ENCODE measurements around the gene GPANK1.

GPANK1 gene

DNA sequence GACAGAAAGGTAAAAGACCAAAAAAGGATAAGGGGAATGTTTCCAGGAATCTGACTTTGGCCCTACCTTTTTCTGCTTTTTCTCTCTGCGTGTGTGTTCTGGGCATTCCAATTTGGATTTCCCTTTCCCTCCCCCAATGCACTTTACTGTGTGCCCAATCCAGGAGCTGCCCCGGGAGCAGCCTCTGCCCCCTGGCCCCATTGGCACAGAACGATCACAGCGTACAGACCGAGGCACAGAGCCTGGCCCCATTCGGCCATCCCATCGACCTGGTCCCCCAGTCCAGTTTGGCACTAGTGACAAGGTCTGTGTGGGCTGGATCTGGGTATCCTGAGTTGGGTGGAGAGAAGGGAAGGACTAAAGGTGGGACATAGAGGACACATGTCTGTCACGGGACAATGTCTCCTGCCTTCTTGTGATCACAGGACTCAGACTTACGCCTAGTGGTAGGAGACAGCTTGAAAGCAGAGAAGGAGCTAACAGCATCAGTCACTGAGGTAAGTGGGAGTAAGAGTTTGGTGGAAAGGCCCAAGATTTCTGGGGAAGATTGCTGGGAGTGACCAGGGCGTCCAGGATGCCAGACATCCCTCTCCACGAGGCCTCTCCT is 29.7 kb downstream of the GPANK1 start:
- Histone ChIP-seq H3K9ac (peak overlapping the region in 4 of 11 experiments; percentile 16 to 28 (median 22); a peak in 4 of 22 replicates), H3K36me3 (peaks cover 98 to 99% (median 98%) of the 10 kb centered on the region in 11 experiments), H3K4me2 (no peak overlapping the region)

DNA sequence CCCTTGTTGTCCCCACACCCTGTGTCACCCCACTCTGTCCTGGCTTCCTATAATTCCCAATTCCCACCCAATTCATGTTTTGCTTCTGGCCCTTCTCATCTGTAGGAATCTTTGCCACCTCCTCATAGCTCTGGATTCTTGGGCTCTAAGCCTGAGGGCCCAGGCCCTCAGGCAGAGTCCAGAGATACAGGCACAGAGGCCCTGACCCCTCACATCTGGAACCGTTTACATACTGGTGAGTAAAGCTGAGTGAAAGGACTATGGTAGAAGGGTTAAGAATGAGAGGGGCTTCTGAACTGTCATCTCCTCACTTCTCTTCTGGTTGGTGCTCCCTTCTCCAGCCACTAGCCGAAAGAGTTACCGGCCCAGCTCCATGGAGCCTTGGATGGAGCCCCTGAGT is 30.7 kb downstream of the GPANK1 start:
- H3K9ac ChIP-seq: peak overlapping the region in 7 of 11 experiments; percentile 8 to 41 (median 20); a peak in 4 of 22 replicates
- H3K9me3 ChIP-seq (replicated peaks in 1 of 11): no peaks in the 10 kb centered on the region
- H3K27ac ChIP-seq: no peak overlapping the region
- no peaks in the 10 kb centered on the region for H3K27me3 ChIP-seq
- TF ChIP-seq Cebpa-rat (IDR thresholded peaks at IDR 0.05): no peak
- peaks cover 98 to 99% (median 98%) of the 10 kb centered on the region in 11 experiments for H3K36me3 ChIP-seq
- H3K4me1 ChIP-seq: peaks cover 1 to 10% (median 3%) of the 10 kb centered on the region in 10 experiments; a peak in 12 of 20 replicates
- H3K4me3 ChIP-seq: no peak overlapping the region
- peaks cover 59 to 98% (median 95%) of the 10 kb centered on the region in 11 experiments; a peak in 21 of 22 replicates for H4K20me1 ChIP-seq
- H3K4me2 ChIP-seq: no peak overlapping the region

More for the DNA sequence above, 29.7 kb downstream of the GPANK1 start:
- peaks cover 66 to 98% (median 96%) of the 10 kb centered on the region in 11 experiments; a peak in 21 of 22 replicates for H4K20me1 ChIP-seq
- peaks cover 8 to 16% (median 11%) of the 10 kb centered on the region in 10 experiments; a peak in 14 of 20 replicates for H3K4me1 ChIP-seq
- H3K9me3 ChIP-seq (replicated peaks in 1 of 11): no peaks in the 10 kb centered on the region
- no peak overlapping the region for H3K27ac ChIP-seq
- no peak overlapping the region for H3K4me3 ChIP-seq
- H3K27me3 ChIP-seq: no peaks in the 10 kb centered on the region
- TF ChIP-seq Cebpa-rat (IDR thresholded peaks at IDR 0.05): no peak

DNA sequence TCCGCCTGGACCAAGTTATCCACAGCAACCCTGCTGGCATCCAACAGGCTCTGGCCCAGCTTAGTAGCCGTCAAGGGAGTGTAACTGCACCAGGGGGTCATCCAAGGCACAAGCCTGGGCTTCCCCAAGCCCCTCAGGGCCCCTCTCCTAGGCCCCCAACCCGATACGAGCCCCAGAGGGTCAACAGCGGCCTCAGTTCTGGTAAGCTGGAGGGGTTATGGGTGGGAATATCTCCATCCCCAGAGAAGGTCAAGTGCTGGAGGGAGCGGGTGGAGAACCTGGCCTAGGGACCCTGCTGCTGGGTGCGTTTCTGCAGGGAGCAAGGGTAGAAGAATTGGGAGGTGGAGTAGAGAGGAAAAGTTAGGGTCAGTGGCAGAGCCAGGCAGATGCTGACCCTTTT is 31.4 kb downstream of the GPANK1 start:
- no peaks in the 10 kb centered on the region for H3K9me3 ChIP-seq (replicated peaks in 1 of 11)
- peaks cover 98 to 99% (median 98%) of the 10 kb centered on the region in 11 experiments for H3K36me3 ChIP-seq
- H3K9ac ChIP-seq: peak overlapping the region in 5 of 11 experiments; percentile 1 to 41 (median 15); a peak in 4 of 22 replicates
- H3K4me1 ChIP-seq: peaks cover 0 to 10% (median 0%) of the 10 kb centered on the region in 10 experiments; a peak in 3 of 20 replicates
- no peak overlapping the region for H3K4me3 ChIP-seq
- H3K4me2 ChIP-seq: no peak overlapping the region
- peaks cover 61 to 98% (median 96%) of the 10 kb centered on the region in 11 experiments; a peak in 21 of 22 replicates for H4K20me1 ChIP-seq
- no peak for TF ChIP-seq Cebpa-rat (IDR thresholded peaks at IDR 0.05)
- no peaks in the 10 kb centered on the region for H3K27me3 ChIP-seq
- no peak overlapping the region for H3K27ac ChIP-seq

DNA sequence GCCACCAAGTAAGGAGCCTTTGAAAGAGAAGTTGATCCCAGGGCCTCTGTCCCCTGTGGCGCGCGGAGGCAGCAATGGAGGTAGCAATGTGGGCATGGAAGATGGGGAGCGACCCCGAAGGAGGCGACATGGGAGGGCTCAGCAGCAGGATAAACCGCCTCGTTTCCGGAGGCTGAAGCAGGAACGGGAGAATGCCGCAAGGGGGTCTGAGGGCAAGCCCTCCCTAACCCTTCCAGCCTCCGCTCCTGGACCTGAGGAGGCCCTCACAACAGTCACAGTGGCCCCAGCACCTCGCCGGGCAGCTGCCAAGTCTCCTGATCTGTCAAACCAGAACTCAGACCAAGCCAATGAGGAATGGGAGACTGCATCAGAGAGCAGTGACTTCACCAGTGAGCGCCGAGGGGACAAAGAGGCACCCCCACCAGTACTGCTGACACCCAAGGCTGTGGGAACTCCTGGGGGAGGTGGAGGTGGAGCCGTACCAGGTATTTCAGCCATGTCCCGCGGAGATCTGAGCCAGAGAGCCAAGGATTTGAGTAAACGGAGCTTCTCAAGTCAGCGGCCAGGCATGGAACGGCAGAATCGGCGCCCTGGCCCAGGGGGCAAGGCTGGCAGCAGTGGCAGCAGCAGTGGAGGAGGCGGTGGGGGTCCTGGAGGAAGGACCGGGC is 32.4 kb downstream of the GPANK1 start:
- Histone ChIP-seq H4K20me1 (peaks cover 72 to 100% (median 98%) of the 10 kb centered on the region in 11 experiments; a peak in 21 of 22 replicates), H3K27me3 (no peaks in the 10 kb centered on the region), H3K27ac (no peak overlapping the region; a peak in 2 of 22 replicates), H3K9ac (peak overlapping the region in 7 of 11 experiments; percentile 1 to 48 (median 30); a peak in 8 of 22 replicates), H3K4me2 (no peak overlapping the region), H3K36me3 (peaks cover 100% of the 10 kb centered on the region in 11 experiments), H3K9me3 (replicated peaks in 1 of 11) (no peaks in the 10 kb centered on the region), H3K4me3 (no peak overlapping the region), H3K4me1 (peaks cover 0 to 10% (median 0%) of the 10 kb centered on the region in 10 experiments; a peak in 3 of 20 replicates)
- no peak for TF ChIP-seq Cebpa-rat (IDR thresholded peaks at IDR 0.05)

DNA sequence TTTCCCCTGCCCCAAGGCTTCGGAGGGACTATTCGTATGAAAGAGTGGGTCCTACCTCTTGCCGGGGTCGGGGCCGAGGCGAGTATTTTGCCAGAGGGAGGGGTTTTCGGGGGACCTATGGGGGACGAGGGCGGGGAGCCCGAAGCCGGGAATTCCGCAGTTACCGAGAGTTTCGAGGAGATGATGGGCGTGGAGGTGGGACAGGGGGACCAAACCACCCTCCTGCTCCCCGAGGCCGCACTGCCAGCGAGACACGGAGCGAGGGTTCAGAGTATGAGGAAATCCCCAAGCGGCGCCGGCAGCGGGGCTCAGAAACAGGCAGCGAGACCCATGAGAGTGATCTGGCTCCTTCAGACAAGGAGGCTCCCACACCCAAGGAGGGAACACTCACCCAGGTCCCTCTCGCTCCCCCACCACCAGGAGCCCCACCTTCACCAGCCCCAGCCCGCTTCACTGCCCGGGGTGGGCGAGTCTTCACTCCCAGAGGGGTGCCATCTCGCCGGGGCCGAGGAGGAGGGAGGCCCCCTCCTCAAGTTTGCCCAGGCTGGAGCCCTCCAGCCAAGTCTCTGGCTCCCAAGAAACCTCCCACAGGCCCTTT is 33.0 kb downstream of the GPANK1 start:
- peaks cover 67 to 100% (median 99%) of the 10 kb centered on the region in 11 experiments; a peak in 21 of 22 replicates for H4K20me1 ChIP-seq
- peaks cover 0 to 4% (median 0%) of the 10 kb centered on the region in 10 experiments; a peak in 2 of 20 replicates for H3K4me1 ChIP-seq
- no peaks in the 10 kb centered on the region for H3K9me3 ChIP-seq (replicated peaks in 1 of 11)
- H3K36me3 ChIP-seq: peaks cover 100% of the 10 kb centered on the region in 11 experiments
- H3K9ac ChIP-seq: peak overlapping the region in 6 of 11 experiments; percentile 1 to 48 (median 34); a peak in 6 of 22 replicates
- no peak for TF ChIP-seq Cebpa-rat (IDR thresholded peaks at IDR 0.05)
- H3K4me2 ChIP-seq: no peak overlapping the region
- no peak overlapping the region for H3K4me3 ChIP-seq
- no peak overlapping the region; a peak in 1 of 22 replicates for H3K27ac ChIP-seq
- H3K27me3 ChIP-seq: no peaks in the 10 kb centered on the region

DNA sequence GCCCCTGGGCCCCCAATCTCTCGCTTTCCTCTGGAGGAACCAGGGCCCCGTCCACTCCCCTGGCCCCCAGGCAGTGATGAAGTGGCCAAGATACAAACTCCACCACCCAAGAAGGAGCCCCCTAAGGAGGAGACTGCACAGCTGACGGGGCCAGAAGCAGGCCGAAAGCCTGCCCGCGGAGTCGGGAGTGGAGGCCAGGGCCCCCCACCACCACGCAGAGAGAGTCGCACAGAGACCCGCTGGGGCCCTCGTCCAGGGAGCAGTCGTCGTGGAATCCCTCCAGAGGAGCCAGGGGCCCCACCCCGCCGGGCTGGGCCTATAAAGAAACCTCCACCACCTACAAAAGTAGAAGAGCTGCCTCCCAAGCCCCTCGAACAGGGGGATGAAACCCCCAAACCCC is 33.6 kb downstream of the GPANK1 start:
- peaks cover 100% of the 10 kb centered on the region in 11 experiments for H3K36me3 ChIP-seq
- peak overlapping the region in 3 of 11 experiments; percentile 15 to 29 (median 22); a peak in 2 of 22 replicates for H3K9ac ChIP-seq
- H3K4me3 ChIP-seq: no peak overlapping the region
- H3K4me2 ChIP-seq: no peak overlapping the region
- no peak for TF ChIP-seq Cebpa-rat (IDR thresholded peaks at IDR 0.05)
- no peak overlapping the region for H3K27ac ChIP-seq
- peaks cover 66 to 100% (median 99%) of the 10 kb centered on the region in 11 experiments; a peak in 21 of 22 replicates for H4K20me1 ChIP-seq
- no peaks in the 10 kb centered on the region for H3K9me3 ChIP-seq (replicated peaks in 1 of 11)
- H3K4me1 ChIP-seq: no peaks in the 10 kb centered on the region
- H3K27me3 ChIP-seq: no peaks in the 10 kb centered on the region

DNA sequence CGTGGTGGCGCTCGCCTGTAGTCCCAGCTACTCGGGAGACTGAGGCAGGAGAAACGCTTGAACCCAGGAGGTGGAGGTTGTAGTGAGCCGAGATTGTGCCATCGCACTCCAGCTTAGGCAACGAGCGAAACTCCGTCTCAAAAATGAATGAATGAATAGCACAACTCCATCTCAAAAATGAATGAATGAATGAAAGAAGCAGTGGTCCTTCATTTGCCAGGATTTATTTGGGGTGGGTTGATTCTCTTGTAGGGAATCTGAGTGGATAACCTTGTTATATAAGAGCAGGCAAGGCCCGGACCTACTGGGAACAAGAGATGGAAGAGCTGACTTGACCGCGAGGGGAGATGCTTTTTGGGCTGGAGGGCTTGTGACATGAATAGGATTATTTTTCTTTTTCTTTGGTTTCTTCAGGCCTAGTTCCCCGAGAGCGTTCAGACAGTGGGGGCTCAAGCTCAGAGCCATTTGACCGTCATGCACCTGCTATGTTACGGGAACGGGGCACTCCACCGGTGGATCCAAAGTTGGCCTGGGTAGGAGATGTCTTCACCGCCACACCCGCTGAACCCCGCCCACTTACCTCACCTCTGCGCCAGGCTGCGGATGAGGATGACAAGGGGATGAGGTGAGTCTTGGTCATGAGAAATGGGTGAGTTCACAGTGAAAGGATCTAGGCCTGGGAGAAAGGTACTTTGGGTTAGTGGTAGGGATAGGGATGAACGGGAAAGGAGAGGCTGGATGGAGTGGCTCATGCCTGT is 34.4 kb downstream of the GPANK1 start:
- H3K4me2 ChIP-seq: no peak overlapping the region
- peak overlapping the region in 2 of 11 experiments; percentile 15 to 29; a peak in 2 of 22 replicates for H3K9ac ChIP-seq
- no peaks in the 10 kb centered on the region for H3K27me3 ChIP-seq
- no peak for TF ChIP-seq Cebpa-rat (IDR thresholded peaks at IDR 0.05)
- H3K4me3 ChIP-seq: no peak overlapping the region
- H3K27ac ChIP-seq: no peak overlapping the region
- H3K36me3 ChIP-seq: peaks cover 100% of the 10 kb centered on the region in 11 experiments
- H4K20me1 ChIP-seq: peaks cover 63 to 100% (median 99%) of the 10 kb centered on the region in 11 experiments; a peak in 21 of 22 replicates
- no peaks in the 10 kb centered on the region for H3K4me1 ChIP-seq
- H3K9me3 ChIP-seq (replicated peaks in 1 of 11): no peaks in the 10 kb centered on the region

DNA sequence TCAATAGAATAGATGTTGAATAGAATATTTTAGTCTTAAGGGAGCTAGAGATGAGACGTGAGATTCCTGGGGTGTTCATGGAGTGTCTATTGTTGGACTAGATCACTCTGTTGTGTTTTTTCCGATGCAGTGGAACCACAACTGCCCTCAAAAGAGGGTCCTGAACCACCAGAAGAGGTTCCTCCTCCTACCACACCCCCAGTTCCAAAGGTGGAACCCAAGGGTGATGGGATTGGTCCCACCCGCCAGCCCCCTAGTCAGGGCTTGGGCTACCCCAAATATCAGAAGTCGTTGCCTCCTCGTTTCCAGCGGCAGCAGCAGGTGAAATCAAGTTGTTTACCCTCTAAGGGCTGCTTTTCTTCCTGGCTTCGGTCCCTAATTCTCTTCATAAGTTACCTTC is 35.8 kb downstream of the GPANK1 start:
- Histone ChIP-seq H4K20me1 (peaks cover 64 to 100% (median 99%) of the 10 kb centered on the region in 11 experiments; a peak in 21 of 22 replicates), H3K4me1 (peaks cover 0 to 3% (median 0%) of the 10 kb centered on the region in 10 experiments; a peak in 1 of 20 replicates), H3K4me2 (no peak overlapping the region), H3K9me3 (replicated peaks in 1 of 11) (no peaks in the 10 kb centered on the region), H3K36me3 (peaks cover 100% of the 10 kb centered on the region in 11 experiments), H3K27ac (no peak overlapping the region), H3K9ac (no peak overlapping the region), H3K27me3 (no peaks in the 10 kb centered on the region), H3K4me3 (no peak overlapping the region)
- no peak for TF ChIP-seq Cebpa-rat (IDR thresholded peaks at IDR 0.05)
